ENCODE results near the gene EBF3. TPM values are rescaled to one million over a fixed set of nuclear protein-coding genes. Genes with fewer than 3 reads are reported as not detected.
A peak's percentile ranks its signal among the peaks of the same experiment; 100 is the strongest.

The EBF3 gene
- total RNA-seq, 6 experiments from 2014 or later: 0.12 TPM; not detected in 5

DNA sequence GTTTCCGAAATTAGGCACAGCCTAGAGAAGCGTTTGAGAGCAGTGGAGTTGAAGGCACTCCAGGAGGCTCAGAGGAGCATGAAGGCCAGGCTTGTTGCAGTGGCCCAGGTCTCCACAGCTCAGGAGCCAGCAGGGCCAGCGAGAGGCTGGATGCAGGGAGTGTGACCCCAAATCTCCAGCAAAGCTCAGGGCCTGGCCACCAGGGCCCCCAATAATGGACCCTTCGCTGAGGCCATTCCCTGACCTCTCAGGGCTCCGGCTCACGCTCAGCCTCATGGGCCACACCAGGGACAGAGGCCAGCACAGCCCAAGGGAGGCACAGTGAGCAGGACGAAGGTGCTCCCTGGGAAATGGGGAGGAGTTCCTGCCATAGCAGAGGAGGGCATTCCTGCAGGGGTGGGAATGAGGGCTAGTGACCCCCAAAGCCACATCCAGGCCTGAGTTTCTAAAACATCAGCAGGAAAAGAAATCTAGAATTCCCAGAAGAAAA lies 47.5 kb downstream of the EBF3 start:
- Histone ChIP-seq H3K36me3 (no peaks in the 10 kb centered on the region), H3K27ac (no peak overlapping the region), H3K4me3 (no peak overlapping the region), H3K4me1 (no peaks in the 10 kb centered on the region), H3K9me3 (no peaks in the 10 kb centered on the region), H3K27me3 (no peaks in the 10 kb centered on the region)
- intact Hi-C loops (cut with DNase I): no loop called here
- no peak for TF ChIP-seq POLR2A (IDR thresholded peaks at IDR 0.05)
- no peak for TF ChIP-seq CTCF (IDR thresholded peaks at IDR 0.05)
- ATAC-seq: no peak
- no peak for DNase-seq
- WGBS (ENCODE audit: insufficient coverage, low coverage, low lambda C conversion rate, missing lambda C conversion rate): 94% methylated on average over 3 of the region's 7 CpGs

DNA sequence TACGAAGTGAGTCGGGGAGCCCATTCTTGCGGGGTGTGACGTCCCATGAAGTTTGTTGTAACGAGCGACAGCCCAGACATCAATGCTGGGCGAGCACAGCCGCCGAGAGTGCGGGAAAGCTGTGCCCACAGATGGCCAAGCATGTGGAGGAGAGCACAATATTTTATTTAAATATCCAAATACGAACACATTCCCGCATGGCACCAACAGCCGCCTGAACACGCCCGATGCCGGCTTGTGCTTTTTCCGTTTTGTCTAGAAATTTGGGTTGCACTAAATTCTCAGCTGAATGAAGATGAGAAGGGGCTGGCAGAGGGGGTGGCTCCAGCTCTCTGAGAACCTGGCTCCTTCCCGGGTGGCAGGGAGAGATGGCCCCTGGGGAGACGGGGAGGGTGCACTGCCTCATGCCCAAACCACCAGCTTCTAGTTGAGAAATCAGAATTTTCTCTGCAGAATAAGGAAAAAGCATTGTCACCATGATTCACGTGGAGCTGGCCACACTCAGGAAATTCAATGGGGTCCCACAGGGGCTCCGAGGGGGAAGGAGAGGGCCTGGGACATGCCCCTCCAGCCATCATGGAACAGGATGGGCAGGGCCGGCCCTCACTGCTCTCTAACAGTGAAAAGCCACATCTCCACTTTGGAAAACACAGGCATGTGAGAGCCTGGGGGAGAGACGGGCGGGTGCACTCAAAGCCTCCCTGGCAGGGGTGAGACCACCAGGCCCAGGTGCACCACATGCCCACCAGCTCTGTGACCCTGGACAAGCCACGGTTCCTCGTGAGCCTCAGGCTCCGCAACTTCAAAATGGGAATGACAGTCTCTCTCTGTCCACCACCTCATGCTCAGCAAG lies 48.3 kb downstream of the EBF3 start:
- H3K9me3 ChIP-seq: no peaks in the 10 kb centered on the region
- H3K27ac ChIP-seq: no peak overlapping the region
- ATAC-seq: no peak
- H3K4me1 ChIP-seq: no peaks in the 10 kb centered on the region
- H3K4me3 ChIP-seq: no peak overlapping the region
- H3K36me3 ChIP-seq: no peaks in the 10 kb centered on the region
- no peaks in the 10 kb centered on the region for H3K27me3 ChIP-seq
- intact Hi-C loops (cut with DNase I): no loop called here
- TF ChIP-seq CTCF (IDR thresholded peaks at IDR 0.05): no peak
- no peak for TF ChIP-seq POLR2A (IDR thresholded peaks at IDR 0.05)
- WGBS (ENCODE audit: insufficient coverage, low coverage, low lambda C conversion rate, missing lambda C conversion rate): 77% methylated on average over 18 of the region's 27 CpGs
- DNase-seq: peak in 1 of 3 donors; percentile 39

GRCh38 chr10:129914960-129915359 lies 49.1 kb downstream of the EBF3 start:
- TF ChIP-seq POLR2A (IDR thresholded peaks at IDR 0.05) (no peak), CTCF (IDR thresholded peaks at IDR 0.05) (no peak)
- Histone ChIP-seq H3K9me3 (no peaks in the 10 kb centered on the region), H3K4me3 (no peak overlapping the region), H3K27me3 (no peaks in the 10 kb centered on the region), H3K4me1 (no peaks in the 10 kb centered on the region), H3K36me3 (no peaks in the 10 kb centered on the region), H3K27ac (no peak overlapping the region)
- DNase-seq (no peak), ATAC-seq (no peak)
- WGBS (ENCODE audit: insufficient coverage, low coverage, low lambda C conversion rate, missing lambda C conversion rate): 0% methylated on average over 1 of the region's 2 CpGs
- intact Hi-C loops (cut with DNase I): no loop called here

- no peak overlapping the region for H3K27ac ChIP-seq
- intact Hi-C loops (cut with DNase I): no loop called here
- ATAC-seq (no peak), DNase-seq (peak in 1 of 3 donors; percentile 46)
- no peaks in the 10 kb centered on the region for H3K9me3 ChIP-seq
- H3K4me3 ChIP-seq: no peak overlapping the region
- no peaks in the 10 kb centered on the region for H3K4me1 ChIP-seq
- TF ChIP-seq CTCF (IDR thresholded peaks at IDR 0.05): no peak
- 79% methylated on average over 5 of the region's 19 CpGs for WGBS (ENCODE audit: insufficient coverage, low coverage, low lambda C conversion rate, missing lambda C conversion rate)
- H3K36me3 ChIP-seq: no peaks in the 10 kb centered on the region
- H3K27me3 ChIP-seq: no peaks in the 10 kb centered on the region
Observed at GRCh38 chr10:129914153-129914855, 49.8 kb downstream of the EBF3 start.
